ENCODE results near the gene KAZN. TPM values are rescaled to one million over a fixed set of nuclear protein-coding genes. Genes with fewer than 3 reads are reported as not detected.

KAZN gene
- total and polyA plus RNA-seq, 2 donors (not counting 1 experiment from before 2014, with no cell fraction given): 3.4 to 5.0 TPM

DNA sequence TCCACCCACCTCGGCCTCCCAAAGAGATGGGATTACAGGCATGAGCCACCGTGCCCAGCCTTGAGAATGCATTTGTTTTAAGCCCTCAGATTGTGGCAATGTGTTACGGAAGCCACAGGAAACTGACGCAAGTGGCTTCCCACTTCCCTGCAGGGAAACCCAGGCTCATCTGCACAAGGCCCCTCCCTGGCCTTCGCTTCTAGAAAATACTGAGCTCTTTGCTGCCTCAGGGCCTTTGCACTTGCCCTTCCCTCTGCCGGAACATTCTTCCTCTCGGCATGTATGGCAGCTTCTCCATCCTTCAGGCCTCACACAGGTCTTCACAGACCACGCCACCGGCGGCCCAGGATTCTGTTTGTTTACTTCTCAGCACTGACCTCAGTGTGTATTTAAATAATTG lies 418.0 kb downstream of the KAZN start:
- TF ChIP-seq, protein P1, sequence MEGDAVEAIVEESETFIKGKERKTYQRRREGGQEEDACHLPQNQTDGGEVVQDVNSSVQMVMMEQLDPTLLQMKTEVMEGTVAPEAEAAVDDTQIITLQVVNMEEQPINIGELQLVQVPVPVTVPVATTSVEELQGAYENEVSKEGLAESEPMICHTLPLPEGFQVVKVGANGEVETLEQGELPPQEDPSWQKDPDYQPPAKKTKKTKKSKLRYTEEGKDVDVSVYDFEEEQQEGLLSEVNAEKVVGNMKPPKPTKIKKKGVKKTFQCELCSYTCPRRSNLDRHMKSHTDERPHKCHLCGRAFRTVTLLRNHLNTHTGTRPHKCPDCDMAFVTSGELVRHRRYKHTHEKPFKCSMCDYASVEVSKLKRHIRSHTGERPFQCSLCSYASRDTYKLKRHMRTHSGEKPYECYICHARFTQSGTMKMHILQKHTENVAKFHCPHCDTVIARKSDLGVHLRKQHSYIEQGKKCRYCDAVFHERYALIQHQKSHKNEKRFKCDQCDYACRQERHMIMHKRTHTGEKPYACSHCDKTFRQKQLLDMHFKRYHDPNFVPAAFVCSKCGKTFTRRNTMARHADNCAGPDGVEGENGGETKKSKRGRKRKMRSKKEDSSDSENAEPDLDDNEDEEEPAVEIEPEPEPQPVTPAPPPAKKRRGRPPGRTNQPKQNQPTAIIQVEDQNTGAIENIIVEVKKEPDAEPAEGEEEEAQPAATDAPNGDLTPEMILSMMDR (conservative IDR thresholded peaks at IDR 0.05 in 1 of 2, IDR thresholded peaks at IDR 0.05 in 1 of 2; ENCODE audit: low read depth in 1 of 2, low read length in 2 of 2): no peak
- Histone ChIP-seq H2AFZ (ENCODE audit: low read length) (no peak overlapping the region), H3K9me3 (ENCODE audit: control insufficient read depth, insufficient read depth, low read depth, low read length) (no peaks in the 10 kb centered on the region), H3K36me3 (ENCODE audit: control insufficient read depth, insufficient read depth, low read length) (no peaks in the 10 kb centered on the region), H4K20me1 (ENCODE audit: control insufficient read depth, extremely low read depth, insufficient read depth, low read length) (no peaks in the 10 kb centered on the region), H3K9ac (ENCODE audit: insufficient read depth, low read length) (no peak overlapping the region), H3K27me3 (ENCODE audit: control insufficient read depth, insufficient read depth, low read length) (no peaks in the 10 kb centered on the region), H3K79me2 (ENCODE audit: control insufficient read depth, insufficient read depth, low read length) (no peaks in the 10 kb centered on the region), H3K27ac (ENCODE audit: insufficient read depth, low read length) (no peak overlapping the region), H3K4me2 (ENCODE audit: extremely low read depth, insufficient read depth, low read length) (no peak overlapping the region), H3K4me1 (ENCODE audit: control insufficient read depth, extremely low read depth, insufficient read depth, low read length) (no peaks in the 10 kb centered on the region), H3K4me3 (replicated peaks in 1 of 4; ENCODE audit: control extremely low read depth in 1 of 4, insufficient read depth in 1 of 4, low read depth in 3 of 4, low read length in 4 of 4) (no peak overlapping the region)
- DNase-seq (ENCODE audit: low read depth in 2 of 2): no peak

DNA sequence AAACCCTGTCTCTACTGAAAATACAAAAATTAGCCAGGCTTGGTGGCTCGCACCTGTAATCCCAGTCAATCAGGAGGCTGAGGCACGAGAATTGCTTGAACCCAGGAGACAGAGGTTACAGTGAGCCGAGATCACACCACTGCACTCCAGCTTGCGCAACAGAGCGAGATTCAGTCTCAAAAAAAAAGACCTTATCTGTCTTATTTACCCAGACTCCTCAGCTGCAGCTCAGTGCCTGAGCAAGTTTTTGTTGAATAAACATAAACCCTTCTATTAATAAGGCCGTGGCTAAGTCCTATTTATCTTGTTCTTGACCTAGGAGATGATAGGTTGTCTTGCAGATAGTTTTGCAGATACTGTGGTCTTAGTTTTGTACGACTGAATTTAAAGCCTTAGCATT lies 418.6 kb downstream of the KAZN start:
- no peaks in the 10 kb centered on the region for H3K9me3 ChIP-seq (ENCODE audit: control insufficient read depth, insufficient read depth, low read depth, low read length)
- H3K27ac ChIP-seq (ENCODE audit: insufficient read depth, low read length): no peak overlapping the region
- TF ChIP-seq, protein P1 (conservative IDR thresholded peaks at IDR 0.05 in 1 of 2, IDR thresholded peaks at IDR 0.05 in 1 of 2; ENCODE audit: low read depth in 1 of 2, low read length in 2 of 2): no peak
- H3K4me2 ChIP-seq (ENCODE audit: extremely low read depth, insufficient read depth, low read length): no peak overlapping the region
- DNase-seq (ENCODE audit: low read depth in 2 of 2): no peak
- no peak overlapping the region for H3K4me3 ChIP-seq (replicated peaks in 1 of 4; ENCODE audit: control extremely low read depth in 1 of 4, insufficient read depth in 1 of 4, low read depth in 3 of 4, low read length in 4 of 4)
- H3K36me3 ChIP-seq (ENCODE audit: control insufficient read depth, insufficient read depth, low read length): no peaks in the 10 kb centered on the region
- H2AFZ ChIP-seq (ENCODE audit: low read length): no peak overlapping the region
- H3K4me1 ChIP-seq (ENCODE audit: control insufficient read depth, extremely low read depth, insufficient read depth, low read length): no peaks in the 10 kb centered on the region
- no peaks in the 10 kb centered on the region for H3K79me2 ChIP-seq (ENCODE audit: control insufficient read depth, insufficient read depth, low read length)
- no peaks in the 10 kb centered on the region for H4K20me1 ChIP-seq (ENCODE audit: control insufficient read depth, extremely low read depth, insufficient read depth, low read length)
- H3K27me3 ChIP-seq (ENCODE audit: control insufficient read depth, insufficient read depth, low read length): no peaks in the 10 kb centered on the region
- H3K9ac ChIP-seq (ENCODE audit: insufficient read depth, low read length): no peak overlapping the region

DNA sequence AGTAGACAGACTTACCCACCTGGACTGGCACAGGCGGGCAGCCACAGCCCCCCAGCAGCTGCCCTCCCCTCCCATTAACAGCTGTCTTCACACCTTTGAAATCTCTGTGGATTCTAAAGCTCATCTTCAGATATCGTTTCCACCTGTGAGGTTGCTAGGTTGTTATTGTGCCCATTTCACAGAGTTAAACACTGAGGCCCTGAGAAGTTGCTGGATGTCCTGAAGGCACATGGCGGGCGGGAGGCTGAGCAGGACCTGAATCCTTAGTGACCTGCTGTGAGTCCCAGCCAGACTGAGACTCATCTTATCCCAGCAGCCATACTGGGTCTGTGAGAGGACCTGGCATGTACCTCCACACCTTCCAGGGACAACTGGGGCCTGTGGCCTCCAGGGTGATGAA lies 420.3 kb downstream of the KAZN start:
- H3K27me3 ChIP-seq (ENCODE audit: control insufficient read depth, insufficient read depth, low read length): no peaks in the 10 kb centered on the region
- H3K4me2 ChIP-seq (ENCODE audit: extremely low read depth, insufficient read depth, low read length): no peak overlapping the region
- H3K27ac ChIP-seq (ENCODE audit: insufficient read depth, low read length): no peak overlapping the region
- H3K4me3 ChIP-seq (replicated peaks in 1 of 4; ENCODE audit: control extremely low read depth in 1 of 4, insufficient read depth in 1 of 4, low read depth in 3 of 4, low read length in 4 of 4): no peak overlapping the region
- no peaks in the 10 kb centered on the region for H3K4me1 ChIP-seq (ENCODE audit: control insufficient read depth, extremely low read depth, insufficient read depth, low read length)
- H3K9ac ChIP-seq (ENCODE audit: insufficient read depth, low read length): no peak overlapping the region
- H2AFZ ChIP-seq (ENCODE audit: low read length): no peak overlapping the region
- no peak for DNase-seq (ENCODE audit: low read depth in 2 of 2)
- H3K9me3 ChIP-seq (ENCODE audit: control insufficient read depth, insufficient read depth, low read depth, low read length): no peaks in the 10 kb centered on the region
- TF ChIP-seq, protein P1 (conservative IDR thresholded peaks at IDR 0.05 in 1 of 2, IDR thresholded peaks at IDR 0.05 in 1 of 2; ENCODE audit: low read depth in 1 of 2, low read length in 2 of 2): no peak
- no peak for TF ChIP-seq EZH2 (IDR thresholded peaks at IDR 0.05; ENCODE audit: low read length, missing control alignments)
- no peaks in the 10 kb centered on the region for H4K20me1 ChIP-seq (ENCODE audit: control insufficient read depth, extremely low read depth, insufficient read depth, low read length)
- no peaks in the 10 kb centered on the region for H3K79me2 ChIP-seq (ENCODE audit: control insufficient read depth, insufficient read depth, low read length)
- no peaks in the 10 kb centered on the region for H3K36me3 ChIP-seq (ENCODE audit: control insufficient read depth, insufficient read depth, low read length)

Data from fibroblast of lung (primary cell).